ENCODE results near the gene ZBTB20. TPM values are rescaled to one million over a fixed set of nuclear protein-coding genes. Genes with fewer than 3 reads are reported as not detected.

ZBTB20 gene
- total RNA-seq, 1 donor from 2014 or later: 62.0 TPM

GRCh38 chr3:114355653-114356052, 791.4 kb downstream of the ZBTB20 start:
- intact Hi-C loops (cut with micrococcal nuclease): no loop called here
- Histone ChIP-seq H3K9me3 (replicated peaks) (no peaks in the 10 kb centered on the region), H3K4me1 (peaks cover 22% of the 10 kb centered on the region), H3K36me3 (peaks cover 13% of the 10 kb centered on the region), H3K27me3 (ENCODE audit: low read depth) (no peaks in the 10 kb centered on the region), H3K27ac (replicated peaks) (no peak overlapping the region), H3K4me3 (no peak overlapping the region)
- TF ChIP-seq CTCF (IDR thresholded peaks at IDR 0.05; ENCODE audit: borderline replicate concordance): no peak
- DNase-seq: no peak

GRCh38 chr3:114351822-114352145, 795.3 kb downstream of the ZBTB20 start:
- no peak for DNase-seq
- no peak for TF ChIP-seq CTCF (IDR thresholded peaks at IDR 0.05; ENCODE audit: borderline replicate concordance)
- H3K36me3 ChIP-seq: peaks cover 46% of the 10 kb centered on the region
- peaks cover 19% of the 10 kb centered on the region for H3K4me1 ChIP-seq
- no peaks in the 10 kb centered on the region for H3K27me3 ChIP-seq (ENCODE audit: low read depth)
- H3K4me3 ChIP-seq: no peak overlapping the region
- no peak overlapping the region for H3K27ac ChIP-seq (replicated peaks)
- intact Hi-C loops (cut with micrococcal nuclease): no loop called here
- H3K9me3 ChIP-seq (replicated peaks): no peaks in the 10 kb centered on the region

DNA sequence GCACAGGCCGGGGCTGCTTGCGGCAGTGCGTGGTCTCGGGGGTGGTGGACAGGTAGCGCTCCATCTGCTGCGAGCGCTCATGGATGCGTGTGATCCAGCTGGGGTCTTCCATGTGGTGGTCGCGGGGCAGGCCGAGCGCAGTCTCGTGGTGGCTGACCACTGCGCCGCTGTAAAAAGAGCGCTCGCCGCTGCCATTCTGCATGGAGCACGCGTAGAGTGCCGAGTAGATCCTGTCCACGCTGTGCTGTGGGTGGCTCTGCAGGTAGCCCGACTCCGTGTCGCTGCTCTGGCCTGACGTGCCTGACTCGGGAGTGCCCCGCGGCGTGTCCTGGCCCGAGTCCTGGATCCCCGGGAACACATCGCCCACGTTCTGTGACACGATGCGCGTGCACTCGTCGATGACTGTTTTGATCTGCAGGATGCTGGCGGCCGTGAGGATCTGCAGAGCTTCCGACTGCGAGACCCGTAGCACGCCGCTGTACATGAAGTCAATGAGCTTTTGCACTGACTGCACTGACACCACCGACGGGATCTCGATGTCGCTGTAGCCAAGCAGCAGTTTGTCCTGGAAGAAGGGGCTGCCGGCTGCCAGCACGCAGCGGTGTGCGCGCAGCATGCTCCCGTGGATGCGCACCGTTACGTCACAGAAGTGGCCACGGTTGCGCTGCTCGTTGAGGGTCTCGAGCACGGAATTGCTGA, 795.8 kb downstream of the ZBTB20 start:
- TF ChIP-seq CTCF (IDR thresholded peaks at IDR 0.05; ENCODE audit: borderline replicate concordance): no peak
- Histone ChIP-seq H3K36me3 (peaks cover 46% of the 10 kb centered on the region), H3K4me1 (peaks cover 16% of the 10 kb centered on the region), H3K9me3 (replicated peaks) (no peaks in the 10 kb centered on the region), H3K27me3 (ENCODE audit: low read depth) (no peaks in the 10 kb centered on the region), H3K27ac (replicated peaks) (no peak overlapping the region), H3K4me3 (no peak overlapping the region)
- intact Hi-C loops (cut with micrococcal nuclease): no loop called here
- DNase-seq: no peak

DNA sequence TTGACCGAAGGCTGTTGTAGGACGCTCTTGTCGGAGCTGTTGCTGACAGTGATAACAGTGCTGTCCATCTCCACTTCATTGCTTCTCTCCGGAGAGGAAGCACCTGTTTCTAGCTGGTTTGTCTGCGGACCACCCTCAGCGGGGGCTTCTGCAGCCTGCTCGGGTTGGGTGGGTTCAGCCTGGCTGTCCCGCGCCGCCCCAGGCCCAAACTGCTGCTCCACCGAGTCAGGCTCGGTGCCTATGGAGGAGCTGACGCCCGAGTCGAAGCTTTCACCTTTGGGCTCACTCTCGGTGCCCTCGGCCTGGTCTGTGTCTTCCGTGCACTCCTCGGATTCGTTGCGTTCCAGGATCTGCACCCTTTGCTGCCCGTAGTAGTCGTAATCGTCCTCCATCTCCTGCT, 796.4 kb downstream of the ZBTB20 start:
- DNase-seq: no peak
- peaks cover 46% of the 10 kb centered on the region for H3K36me3 ChIP-seq
- no peaks in the 10 kb centered on the region for H3K9me3 ChIP-seq (replicated peaks)
- H3K27ac ChIP-seq (replicated peaks): no peak overlapping the region
- intact Hi-C loops (cut with micrococcal nuclease): no loop called here
- peaks cover 13% of the 10 kb centered on the region for H3K4me1 ChIP-seq
- no peaks in the 10 kb centered on the region for H3K27me3 ChIP-seq (ENCODE audit: low read depth)
- no peak overlapping the region for H3K4me3 ChIP-seq
- no peak for TF ChIP-seq CTCF (IDR thresholded peaks at IDR 0.05; ENCODE audit: borderline replicate concordance)

- Histone ChIP-seq H3K4me3 (no peak overlapping the region), H3K4me1 (peaks cover 9% of the 10 kb centered on the region), H3K36me3 (peaks cover 46% of the 10 kb centered on the region), H3K9me3 (replicated peaks) (no peaks in the 10 kb centered on the region), H3K27ac (replicated peaks) (no peak overlapping the region), H3K27me3 (ENCODE audit: low read depth) (no peaks in the 10 kb centered on the region)
- DNase-seq: no peak
- intact Hi-C loops (cut with micrococcal nuclease): no loop called here
- TF ChIP-seq CTCF (IDR thresholded peaks at IDR 0.05; ENCODE audit: borderline replicate concordance): no peak
Observed at GRCh38 chr3:114350271-114350670, 796.8 kb downstream of the ZBTB20 start.
